Suprapubic skin (tissue), 4 donors: ENCODE measurements around the gene TRIM22. TPM values are rescaled to one million over a fixed set of nuclear protein-coding genes. Genes with fewer than 3 reads are reported as not detected.
"Not testable (repeated sequence)": the region's sequence is repeated elsewhere in the genome, so short reads cannot be mapped to it uniquely, and the experiment has no call there.

Experiments used
- DNase-seq, 2 donors: peaks; one replicate each; pipeline ENCODE4 v3.0.0-alpha.2; 2019; ENCODE audit warnings: low spot score in 2 of 2
- H3K27ac ChIP-seq: fragments of 200-600 bp; sonication (generic); one replicate; pipeline ENCODE4 v1.5.1; 2019
- H3K27me3 ChIP-seq: fragments of 200-600 bp; sonication (generic); one replicate; pipeline ENCODE4 v1.5.1; 2019
- H3K36me3 ChIP-seq: fragments of 200-600 bp; sonication (generic); one replicate; pipeline ENCODE4 v1.5.1; 2019
- H3K4me1 ChIP-seq: fragments of 200-600 bp; sonication (generic); one replicate; pipeline ENCODE4 v1.5.1; 2019
- H3K4me3 ChIP-seq: fragments of 200-600 bp; sonication (generic); one replicate; pipeline ENCODE4 v1.5.1; 2019; ENCODE audit warnings: mild to moderate bottlenecking
- H3K9me3 ChIP-seq: fragments of 200-600 bp; sonication (generic); one replicate; pipeline ENCODE4 v1.5.1; 2019
- CTCF ChIP-seq, 2 donors: fragments of 200-600 bp in 1 of 2; fragments of 450-650 bp in 1 of 2; sonication (generic) in 1 of 2; IDR thresholded peaks; one replicate each; pipeline ENCODE4 v1.5.1; 2016 to 2019; ENCODE audit warnings: antibody characterized with exemption in 2 of 2, mild to moderate bottlenecking in 1 of 2, moderate library complexity in 1 of 2
- EP300 ChIP-seq: sonication (generic); formaldehyde crosslinking; IDR thresholded peaks from one replicate; pipeline ENCODE4 v1.6.1; 2017; ENCODE audit warnings: antibody characterized with exemption
- POLR2A ChIP-seq, 2 donors: fragments of 450-650 bp; IDR thresholded peaks; one replicate each; pipeline ENCODE4 v1.6.1; 2017; ENCODE audit warnings: antibody characterized with exemption in 2 of 2, mild to moderate bottlenecking in 2 of 2, moderate library complexity in 2 of 2
- POLR2AphosphoS5 ChIP-seq, 3 donors: sonication (generic); formaldehyde crosslinking; IDR thresholded peaks; one replicate each; pipeline ENCODE4 v1.6.1; 2017; ENCODE audit warnings: antibody characterized with exemption in 3 of 3
- WGBS: methylation state at CpG from one replicate; pipeline ENCODE4 v1.1.5; 2018; 5-methylcytosine and 5-hydroxymethylcytosine counted together
- total RNA-seq, 4 donors: library from RNA; depleted of rRNA; stranded (reverse); fragments of >200 nt; gene quantifications; one replicate each; pipeline ENCODE4 v1.1.0, GENCODE V29; 2016

Gene TRIM22
- total RNA-seq, 4 donors from 2014 or later, result 8.5 to 20.3 (median 13.6) TPM

GRCh38 chr11:5713695-5714094 is 24.1 kb downstream of the TRIM22 start:
- H3K4me1 ChIP-seq, result no peaks in the 10 kb centered on the region
- H3K4me3 ChIP-seq, result no peak overlapping the region
- peaks cover 12% of the 10 kb centered on the region for H3K36me3 ChIP-seq
- no peak for TF ChIP-seq EP300
- WGBS, result 77% methylated on average over 5 of the region's 5 CpGs
- H3K9me3 ChIP-seq, result no peaks in the 10 kb centered on the region
- no peaks in the 10 kb centered on the region for H3K27me3 ChIP-seq
- no peak overlapping the region for H3K27ac ChIP-seq
- no peak for DNase-seq

DNA sequence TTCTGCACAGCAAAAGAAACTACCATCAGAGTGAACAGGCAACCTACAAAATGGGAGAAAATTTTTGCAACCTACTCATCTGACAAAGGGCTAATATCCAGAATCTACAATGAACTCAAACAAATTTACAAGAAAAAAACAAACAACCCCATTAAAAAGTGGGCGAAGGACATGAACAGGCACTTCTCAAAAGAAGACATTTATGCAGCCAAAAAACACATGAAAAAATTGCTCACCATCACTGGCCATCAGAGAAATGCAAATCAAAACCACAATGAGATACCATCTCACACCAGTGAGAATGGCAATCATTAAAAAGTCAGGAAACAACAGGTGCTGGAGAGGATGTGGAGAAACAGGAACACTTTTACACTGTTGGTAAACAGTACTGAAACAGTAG is 26.9 kb downstream of the TRIM22 start:
- not testable (repeated sequence) for H3K36me3 ChIP-seq, H3K9me3 ChIP-seq, H3K27ac ChIP-seq, H3K4me3 ChIP-seq, DNase-seq, H3K27me3 ChIP-seq, H3K4me1 ChIP-seq
- WGBS, result 50% methylated on average over 1 of the region's 1 CpG

DNA sequence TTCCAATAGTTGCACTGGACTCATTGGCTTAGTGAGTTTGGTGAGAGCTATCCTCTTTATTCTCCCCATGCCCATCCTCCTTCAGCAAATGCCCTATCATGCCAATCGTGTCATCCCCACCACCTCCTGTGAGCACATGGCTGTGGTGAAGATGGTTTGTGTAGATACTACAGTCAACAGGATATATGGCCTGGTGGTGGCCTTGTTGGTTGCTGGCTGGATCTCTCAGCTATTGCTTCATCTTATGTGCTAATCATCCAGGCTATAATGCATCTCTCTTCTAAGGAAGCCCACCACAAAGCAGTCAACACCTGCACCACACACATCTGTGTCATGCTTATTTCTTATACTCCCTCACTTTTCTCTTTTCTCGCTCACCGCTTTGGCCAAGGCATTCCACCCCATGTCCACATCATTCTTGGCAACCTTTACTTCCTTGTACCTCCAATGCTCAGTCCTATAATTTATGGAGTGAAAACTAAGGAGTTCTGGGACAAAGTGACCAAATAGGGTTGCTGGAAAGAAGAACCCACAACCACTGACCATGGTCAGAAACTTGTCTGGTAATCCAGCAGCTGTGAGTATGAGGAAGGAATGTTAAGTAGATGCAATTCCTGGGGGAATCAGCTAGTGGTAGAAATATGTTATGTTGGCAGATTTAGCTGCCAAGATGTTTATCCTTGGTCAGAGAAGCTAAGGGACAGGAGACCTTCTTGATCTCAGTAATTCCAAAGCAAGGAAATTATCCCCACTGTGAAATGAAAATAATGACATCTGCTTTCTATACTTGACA is 30.3 kb downstream of the TRIM22 start:
- Histone ChIP-seq H3K27ac (no peak overlapping the region), H3K27me3 (no peaks in the 10 kb centered on the region), H3K36me3 (no peaks in the 10 kb centered on the region), H3K4me1 (no peaks in the 10 kb centered on the region), H3K9me3 (no peaks in the 10 kb centered on the region), H3K4me3 (no peak overlapping the region)
- TF ChIP-seq POLR2A (IDR thresholded peaks at IDR 0.05) (no peak), CTCF (IDR thresholded peaks at IDR 0.05) (no peak), POLR2AphosphoS5 (IDR thresholded peaks at IDR 0.05) (no peak), EP300 (no peak)
- no peak for DNase-seq
- 88% methylated on average over 3 of the region's 3 CpGs for WGBS

- Histone ChIP-seq H3K27me3 (no peaks in the 10 kb centered on the region), H3K36me3 (no peaks in the 10 kb centered on the region), H3K4me3 (no peak overlapping the region), H3K4me1 (no peaks in the 10 kb centered on the region), H3K9me3 (no peaks in the 10 kb centered on the region), H3K27ac (no peak overlapping the region)
- WGBS, result 72% methylated on average over 2 of the region's 2 CpGs
- no peak for TF ChIP-seq EP300
- no peak for TF ChIP-seq POLR2AphosphoS5 (IDR thresholded peaks at IDR 0.05)
- TF ChIP-seq POLR2A (IDR thresholded peaks at IDR 0.05), result no peak
- no peak for TF ChIP-seq CTCF (IDR thresholded peaks at IDR 0.05)
- no peak for DNase-seq
Measured at GRCh38 chr11:5722622-5723021, 33.0 kb downstream of the TRIM22 start.

GRCh38 chr11:5726351-5726750 is 36.8 kb downstream of the TRIM22 start:
- no peak overlapping the region for H3K27ac ChIP-seq
- no peak overlapping the region for H3K4me3 ChIP-seq
- 93% methylated on average over 1 of the region's 1 CpG for WGBS
- H3K9me3 ChIP-seq, result no peaks in the 10 kb centered on the region
- no peaks in the 10 kb centered on the region for H3K36me3 ChIP-seq
- no peaks in the 10 kb centered on the region for H3K4me1 ChIP-seq
- no peaks in the 10 kb centered on the region for H3K27me3 ChIP-seq
- no peak for DNase-seq
- TF ChIP-seq POLR2AphosphoS5 (IDR thresholded peaks at IDR 0.05) (no peak), POLR2A (IDR thresholded peaks at IDR 0.05) (no peak), EP300 (no peak), CTCF (IDR thresholded peaks at IDR 0.05) (no peak)

- H3K27me3 ChIP-seq, result no peaks in the 10 kb centered on the region
- H3K4me3 ChIP-seq, result no peak overlapping the region
- no peak overlapping the region for H3K27ac ChIP-seq
- 85% methylated on average over 1 of the region's 1 CpG for WGBS
- TF ChIP-seq EP300, result no peak
- TF ChIP-seq POLR2AphosphoS5 (IDR thresholded peaks at IDR 0.05), result no peak
- no peak for TF ChIP-seq POLR2A (IDR thresholded peaks at IDR 0.05)
- no peak for TF ChIP-seq CTCF (IDR thresholded peaks at IDR 0.05)
- no peaks in the 10 kb centered on the region for H3K4me1 ChIP-seq
- H3K36me3 ChIP-seq, result no peaks in the 10 kb centered on the region
- H3K9me3 ChIP-seq, result no peaks in the 10 kb centered on the region
- DNase-seq, result no peak
Measured at GRCh38 chr11:5727691-5728090, 38.1 kb downstream of the TRIM22 start.
